Adrenal gland (tissue), 12 donors: Measurements from ENCODE around the gene TACC2. TPM values are rescaled to one million over a fixed set of nuclear protein-coding genes. Genes with fewer than 3 reads are reported as not detected.
A peak's percentile ranks its signal among the peaks of the same experiment; 100 is the strongest.

Experiments used
- DNase-seq, 7 donors: peaks; one replicate each; pipeline ENCODE4 v3.0.0-alpha.2; 2019 to 2020
- H3K27ac ChIP-seq, 5 donors: fragments of 200-600 bp; sonication (generic) in 4 of 5; 1 replicate in 3 of 5; 2 replicates in 2 of 5; pipeline versions ENCODE4 v1.5.1 to v1.8.0; 2016 to 2020; ENCODE audit warnings: mild to moderate bottlenecking in 1 of 5
- H3K27me3 ChIP-seq: fragments of 200-600 bp; 2 replicates; pipeline ENCODE4 v1.8.0; 2021
- H3K36me3 ChIP-seq, 2 donors: fragments of 200-600 bp; replicated peaks in 1 of 2; 1 replicate in 1 of 2; 2 replicates in 1 of 2; pipeline versions ENCODE4 v1.5.1 to v1.8.0; 2018 to 2022
- H3K4me1 ChIP-seq, 2 donors: fragments of 200-600 bp; replicated peaks in 1 of 2; 1 replicate in 1 of 2; 2 replicates in 1 of 2; pipeline versions ENCODE4 v1.5.1 to v1.8.0; 2018 to 2021
- H3K4me3 ChIP-seq, 4 donors: fragments of 200-600 bp; sonication (generic) in 3 of 4; one replicate each; pipeline ENCODE4 v1.5.1; 2016 to 2018
- H3K9me3 ChIP-seq, 3 donors: fragments of 200-600 bp; sonication (generic) in 1 of 3; replicated peaks in 1 of 3; 1 replicate in 2 of 3; 2 replicates in 1 of 3; pipeline versions ENCODE4 v1.5.1 to v1.8.0; 2016 to 2021
- CTCF ChIP-seq, 6 experiments: fragments of 450-650 bp in 4 of 6; fragments of 200-600 bp in 2 of 6; sonication (generic) in 1 of 6; IDR thresholded peaks; 1 replicate in 5 of 6; 2 replicates in 1 of 6; pipeline versions ENCODE4 v1.5.1 to v1.8.0; 2016 to 2021; ENCODE audit warnings: antibody characterized with exemption in 6 of 6, mild to moderate bottlenecking in 2 of 6, moderate library complexity in 1 of 6
- POLR2A ChIP-seq, 2 donors: fragments of 450-650 bp; IDR thresholded peaks; one replicate each; pipeline ENCODE4 v1.6.1; 2017; ENCODE audit warnings: antibody characterized with exemption in 2 of 2, mild to moderate bottlenecking in 2 of 2, moderate library complexity in 1 of 2
- WGBS, 4 donors: extraction: QIAGEN DNeasy Blood & Tissue Kit in 2 of 4; methylation state at CpG; one replicate each; pipeline versions ENCODE4 v1.1.5 to v1.1.7; 2013 to 2017; 5-methylcytosine and 5-hydroxymethylcytosine counted together
- intact Hi-C, 2 donors: fragments of 100-400 bp; cut with DNase I; formaldehyde crosslinking; loops; one replicate each; pipeline versions ENCODE4 v1.14.1 to v1.15.0; 2022 to 2023
- polyA plus RNA-seq, 3 donors: library from polyadenylated mRNA; stranded (reverse); fragments of 200-250 nt in 2 of 3; fragments of 350-450 nt in 1 of 3; fragmentation: Illumina TruSeq in 1 of 3; extraction: RNeasy Lipid Tissue Mini Kit (QIAGEN cat#74804) in 1 of 3; gene quantifications; one replicate each; pipeline ENCODE4 v1.2.3, GENCODE V29; 2013 to 2014
- total RNA-seq, 9 donors: library from RNA; depleted of rRNA in 4 of 9; stranded (reverse); fragments of >200 nt in 4 of 9; fragments of 120-200 nt in 1 of 9; fragmentation: NEBNext Ultra II Directional in 1 of 9; extraction: Animal tissue kit (Norgen Biotek cat#: 25700) in 1 of 9; gene quantifications; one replicate each; pipeline versions ENCODE4 v1.1.0 to v1.2.4, GENCODE V29; 2013 to 2023
- donor health status: healthy with polysubstance abuse.
- donor health status: Bipolar disorder and iron deficiency.
- donor health status: DM: yes; HTN: yes; CAD: no.
- donor health status: DM: no; HTN: no; CAD: no.
- donor health status: DM: no; HTN: no; CAD: no.
- donor health status: DM: yes; HTN: yes; CAD: no.

TACC2 gene
- total and polyA plus RNA-seq, 12 donors = 11.3 to 45.7 (median 26.3) TPM

GRCh38 chr10:122164023-122164601 is 175.1 kb downstream of the TACC2 start:
- Histone ChIP-seq H3K4me1 (peaks cover 0 to 4% of the 10 kb centered on the region in 2 donors), H3K4me3 (peak overlapping the region in 1 of 4 donors; percentile 54), H3K27ac (peak overlapping the region in 1 of 5 donors; percentile 42), H3K9me3 (no peaks in the 10 kb centered on the region), H3K36me3 (no peaks in the 10 kb centered on the region), H3K27me3 (no peaks in the 10 kb centered on the region)
- peak in 1 of 7 donors; percentile 85 for DNase-seq
- TF ChIP-seq POLR2A (IDR thresholded peaks at IDR 0.05) (peak in 1 of 2 donors; percentile 42), CTCF (IDR thresholded peaks at IDR 0.05) (no peak)
- intact Hi-C loops = no loop called here
- WGBS, 4 donors = 47 to 55% (median 52%) methylated on average over 12 to 25 of the region's 25 CpGs

GRCh38 chr10:122164815-122165483 is 176.0 kb downstream of the TACC2 start:
- DNase-seq = peak in 1 of 7 donors; percentile 72
- Histone ChIP-seq H3K4me3 (no peak overlapping the region), H3K27ac (peak overlapping the region in 1 of 5 donors; percentile 21), H3K27me3 (no peaks in the 10 kb centered on the region), H3K4me1 (peaks cover 0 to 4% of the 10 kb centered on the region in 2 donors), H3K36me3 (no peaks in the 10 kb centered on the region), H3K9me3 (no peaks in the 10 kb centered on the region)
- TF ChIP-seq POLR2A (IDR thresholded peaks at IDR 0.05) (no peak), CTCF (IDR thresholded peaks at IDR 0.05) (no peak)
- intact Hi-C loops = no loop called here
- WGBS, 4 donors = 69 to 77% (median 76%) methylated on average over 17 of the region's 17 CpGs

GRCh38 chr10:122165484-122166276 is 176.7 kb downstream of the TACC2 start:
- Histone ChIP-seq H3K9me3 (no peaks in the 10 kb centered on the region), H3K36me3 (no peaks in the 10 kb centered on the region), H3K27me3 (no peaks in the 10 kb centered on the region), H3K4me1 (peaks cover 0 to 4% of the 10 kb centered on the region in 2 donors), H3K27ac (peak overlapping the region in 1 of 5 donors; percentile 21), H3K4me3 (no peak overlapping the region)
- no peak for TF ChIP-seq CTCF (IDR thresholded peaks at IDR 0.05)
- intact Hi-C loops = no loop called here
- DNase-seq = no peak
- WGBS, 4 donors = 85 to 91% (median 88%) methylated on average over 13 of the region's 13 CpGs

GRCh38 chr10:122168101-122168500 is 179.1 kb downstream of the TACC2 start:
- Histone ChIP-seq H3K4me3 (no peak overlapping the region), H3K36me3 (no peaks in the 10 kb centered on the region), H3K27ac (no peak overlapping the region), H3K27me3 (no peaks in the 10 kb centered on the region), H3K4me1 (peaks cover 0 to 3% of the 10 kb centered on the region in 2 donors), H3K9me3 (no peaks in the 10 kb centered on the region)
- TF ChIP-seq POLR2A (IDR thresholded peaks at IDR 0.05) (no peak), CTCF (IDR thresholded peaks at IDR 0.05) (no peak)
- 77 to 90% (median 88%) methylated on average over 4 to 5 of the region's 5 CpGs for WGBS, 4 donors
- intact Hi-C loops = no loop called here
- no peak for DNase-seq
